ENCODE results near the gene VEZF1.

- TF ChIP-seq CTCF (IDR thresholded peaks at IDR 0.05; ENCODE audit: poor library complexity) (no peak), EZH2phosphoT487 (IDR thresholded peaks at IDR 0.05; ENCODE audit: low read depth, severe bottlenecking, unreplicated experiment) (no peak)
These were observed 60.9 kb downstream of the VEZF1 start for GRCh38 chr17:57927048-57927723.
